OCI-LY3 (cell line): ENCODE data around the gene STRN4.

ENCODE experiments used
- CTCF ChIP-seq: fragments of 200-600, 300-600 bp; sonication (generic); IDR thresholded peaks from 2 replicates; pipeline ENCODE4 v1.5.1; 2014; ENCODE audit warnings: antibody characterized with exemption, low read length, low read depth
- EZH2phosphoT487 ChIP-seq: fragments of 200-600 bp; shearing (Covaris generic); IDR thresholded peaks from 2 replicates; pipeline ENCODE4 v1.6.1; 2018; ENCODE audit warnings: antibody characterized with exemption, mixed run types, low read depth

- TF ChIP-seq CTCF = no peak
- TF ChIP-seq EZH2phosphoT487 = no peak
Observed at GRCh38 chr19:46761418-46761831, 15.2 kb upstream of the STRN4 start.
